Measurements from ENCODE around the gene SLC20A1.
"Not testable (repeated sequence)": the region's sequence is repeated elsewhere in the genome, so short reads cannot be mapped to it uniquely, and the experiment has no call there.

Gene SLC20A1

DNA sequence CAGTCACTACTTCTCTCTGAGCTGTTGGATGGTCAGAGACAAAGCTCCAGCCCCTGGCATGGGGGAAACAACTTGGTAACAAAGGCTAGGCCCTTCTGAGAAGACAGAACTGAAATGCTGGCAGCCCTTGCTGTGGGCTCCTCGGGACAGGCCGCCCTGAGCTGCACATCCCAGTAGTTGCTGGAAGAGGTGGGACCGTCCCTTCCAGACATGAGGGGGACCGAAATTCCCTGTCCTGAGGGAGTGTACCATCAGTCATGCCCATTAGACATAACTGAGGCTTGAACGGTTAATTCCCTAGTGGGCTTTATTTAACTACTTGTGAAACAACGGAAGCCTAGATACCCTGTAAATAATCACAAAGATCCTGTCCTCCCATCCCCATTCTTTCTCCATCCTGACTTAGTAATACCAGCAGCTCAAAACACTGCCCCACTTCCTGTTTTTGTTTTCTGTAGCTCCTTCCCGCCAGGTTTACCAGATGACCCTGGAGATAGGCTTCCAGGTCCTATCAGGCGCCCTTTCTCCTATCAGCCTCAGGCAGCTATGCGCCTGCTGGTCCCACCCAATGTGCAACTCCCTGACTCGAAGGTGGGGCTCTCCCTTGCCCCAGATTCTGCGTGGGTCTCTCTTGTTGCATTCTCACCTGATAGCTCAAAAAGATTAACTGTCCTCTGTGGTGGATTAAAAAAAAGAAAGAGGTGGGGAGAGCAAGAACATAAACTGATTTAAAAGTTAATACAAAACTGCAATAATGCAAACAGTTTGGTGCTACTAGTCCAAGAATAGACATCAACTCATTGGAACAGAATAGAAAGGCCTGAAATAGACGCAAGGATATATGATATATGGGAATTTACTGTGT is 38.0 kb downstream of the SLC20A1 start:
- no peak for DNase-seq (ENCODE audit: low read depth in 2 of 2)

GRCh38 chr2:112684415-112684775 is 38.7 kb downstream of the SLC20A1 start:
- DNase-seq (ENCODE audit: low read depth in 2 of 2), result no peak

GRCh38 chr2:112685271-112685884 is 39.6 kb downstream of the SLC20A1 start:
- DNase-seq (ENCODE audit: low read depth in 2 of 2), result no peak

DNA sequence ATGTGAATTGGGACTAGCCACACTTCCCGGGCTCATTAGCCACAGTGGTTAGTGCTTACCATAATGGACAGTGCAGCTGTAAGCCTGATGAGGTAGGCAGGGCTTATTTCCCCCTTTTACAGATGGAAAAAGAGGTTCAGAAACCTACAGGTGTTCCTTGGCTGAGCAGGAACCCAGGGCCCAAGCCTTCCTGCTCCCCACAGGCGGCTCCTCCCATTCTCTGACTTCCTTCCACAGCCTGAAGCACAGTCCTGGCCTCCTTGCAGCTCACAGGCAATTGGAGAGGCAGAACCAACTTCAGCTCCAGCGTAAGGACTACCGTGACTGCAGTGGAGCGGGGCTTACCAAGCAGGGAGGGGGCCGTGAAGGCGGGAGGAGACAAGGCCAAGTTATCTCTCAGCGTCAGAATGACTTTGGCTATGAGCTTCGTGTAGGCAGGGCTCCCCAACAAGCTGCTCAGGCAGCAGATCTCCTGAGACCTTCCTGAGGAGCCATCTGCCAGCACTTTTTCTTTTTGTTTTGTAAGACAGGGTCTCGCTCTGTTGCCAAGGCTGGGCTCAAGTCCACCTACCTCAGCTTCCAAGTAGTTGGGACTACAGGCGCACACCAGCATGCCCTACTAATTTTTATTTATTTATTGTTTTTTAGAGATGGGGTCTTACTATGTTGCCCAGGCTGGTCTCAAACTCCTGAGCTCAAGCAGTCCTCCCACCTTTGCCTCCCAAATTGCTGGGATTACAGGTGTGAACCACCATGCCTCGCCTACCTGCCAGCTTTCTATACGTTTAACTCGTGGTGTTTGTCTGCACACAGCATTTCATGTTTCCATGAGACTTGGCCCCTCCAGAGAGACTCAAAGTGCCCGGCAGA is 40.8 kb downstream of the SLC20A1 start:
- DNase-seq (ENCODE audit: low read depth in 2 of 2), result no peak

GRCh38 chr2:112687522-112687921 is 41.8 kb downstream of the SLC20A1 start:
- no peak for DNase-seq (ENCODE audit: low read depth in 2 of 2)

DNA sequence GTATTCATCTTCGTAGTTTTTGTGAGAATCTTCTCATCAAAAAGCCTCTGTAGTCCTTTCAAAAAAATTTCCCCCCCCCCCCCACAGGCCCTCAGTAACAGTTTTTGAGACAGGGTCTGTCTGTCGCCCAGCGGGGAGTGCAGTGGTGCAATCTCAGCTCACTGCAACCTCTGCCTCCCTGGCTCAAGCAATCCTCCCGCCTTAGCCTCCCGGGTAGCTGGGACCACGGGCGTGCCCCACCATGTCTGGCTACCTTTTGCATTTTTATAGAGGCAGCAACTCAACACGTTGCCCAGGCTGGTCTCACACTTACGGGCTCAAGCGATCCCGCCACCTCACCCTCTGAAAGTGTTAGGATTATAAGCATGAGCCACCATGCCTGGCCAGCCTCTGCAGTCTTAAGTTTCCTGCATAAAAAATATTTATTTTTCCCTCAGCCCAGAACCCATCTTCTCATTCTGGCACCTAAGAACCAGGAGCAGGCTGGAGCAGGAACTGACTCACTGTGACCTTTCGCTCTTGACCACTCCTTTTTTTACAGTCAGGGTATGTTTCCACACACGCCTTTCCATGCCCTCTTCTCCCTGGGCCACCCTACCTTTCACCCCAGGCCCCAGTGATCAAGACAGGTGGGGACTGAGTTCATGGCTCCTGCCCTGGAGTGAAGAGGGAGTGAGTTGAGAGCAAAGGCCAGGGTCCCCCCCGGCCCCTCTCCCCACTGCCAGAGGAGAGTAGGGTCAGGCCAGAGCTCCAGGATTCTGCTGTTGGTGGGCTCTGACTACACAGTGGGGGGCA is 42.5 kb downstream of the SLC20A1 start:
- no peak for DNase-seq (ENCODE audit: low read depth in 2 of 2)

DNA sequence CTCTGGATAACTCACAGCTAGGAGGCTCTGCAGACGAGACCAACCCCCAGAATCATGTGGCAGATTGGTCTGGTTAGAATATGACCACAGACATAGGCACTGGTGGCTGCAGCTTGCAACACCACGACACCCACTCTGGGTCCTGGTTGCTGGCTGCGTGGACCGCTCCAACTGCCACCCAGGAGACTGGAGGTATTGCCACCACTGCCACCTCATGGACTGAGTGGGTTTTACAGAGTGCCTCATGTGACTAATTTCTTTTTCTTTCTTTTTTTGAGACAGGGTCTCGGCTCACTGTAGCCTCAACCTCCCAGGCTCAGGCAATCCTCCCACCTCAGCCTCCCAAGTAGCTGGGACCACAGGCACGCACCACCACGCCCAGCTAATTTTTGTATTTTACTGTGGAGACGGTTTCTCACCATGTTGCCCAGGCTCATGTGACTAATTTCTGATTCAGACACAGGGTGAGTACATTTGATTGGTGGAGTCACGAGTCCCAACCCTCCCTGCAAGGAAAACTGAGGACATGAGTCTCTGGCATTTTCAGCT is 45.2 kb downstream of the SLC20A1 start:
- peak; percentile 17 to 41 for DNase-seq (ENCODE audit: low read depth in 2 of 2)

DNA sequence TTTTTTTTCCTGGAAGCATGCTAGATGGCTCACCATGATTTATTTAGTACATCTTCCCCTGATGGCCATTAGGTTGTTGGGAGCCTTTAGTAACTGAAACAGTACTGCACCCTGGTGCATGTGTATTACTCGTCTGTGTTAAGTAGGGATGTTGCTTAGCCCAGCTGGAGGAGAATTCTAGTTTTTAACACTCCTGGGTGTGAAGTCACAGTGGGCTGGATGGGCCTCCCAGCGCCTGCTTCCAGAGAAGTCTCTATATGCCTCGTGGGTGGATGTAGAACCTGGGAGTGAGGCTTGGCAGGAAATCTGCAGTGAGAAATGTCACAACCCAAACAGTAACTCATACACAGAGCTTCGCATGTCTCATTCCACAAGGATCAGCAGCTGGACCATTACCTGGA is 46.1 kb downstream of the SLC20A1 start:
- no peak for DNase-seq (ENCODE audit: low read depth in 2 of 2)

DNA sequence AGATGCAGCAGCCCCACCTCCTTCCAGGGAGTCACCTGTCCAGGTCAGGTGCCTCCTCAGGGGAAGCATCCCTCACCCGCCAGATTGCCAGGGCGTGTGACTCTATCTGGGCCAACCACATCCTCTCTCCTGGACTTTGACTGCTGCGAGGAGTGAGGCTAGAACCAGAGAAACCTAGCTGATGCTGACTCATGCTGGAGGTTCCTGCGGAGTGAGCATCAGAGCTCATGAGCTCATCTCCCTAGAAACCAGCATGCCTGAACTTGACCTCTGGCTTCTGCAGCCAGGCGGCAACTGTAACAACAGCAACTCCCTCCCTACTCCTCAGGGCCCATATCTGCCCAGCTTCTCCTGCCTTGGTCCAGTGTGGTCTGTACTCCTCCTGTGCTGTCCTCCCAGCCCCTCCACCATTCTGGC is 46.8 kb downstream of the SLC20A1 start:
- peak in 1 of 2 donors; percentile 34 for DNase-seq (ENCODE audit: low read depth in 2 of 2)

GRCh38 chr2:112692918-112693317 is 47.2 kb downstream of the SLC20A1 start:
- DNase-seq (ENCODE audit: low read depth in 2 of 2), result no peak

DNA sequence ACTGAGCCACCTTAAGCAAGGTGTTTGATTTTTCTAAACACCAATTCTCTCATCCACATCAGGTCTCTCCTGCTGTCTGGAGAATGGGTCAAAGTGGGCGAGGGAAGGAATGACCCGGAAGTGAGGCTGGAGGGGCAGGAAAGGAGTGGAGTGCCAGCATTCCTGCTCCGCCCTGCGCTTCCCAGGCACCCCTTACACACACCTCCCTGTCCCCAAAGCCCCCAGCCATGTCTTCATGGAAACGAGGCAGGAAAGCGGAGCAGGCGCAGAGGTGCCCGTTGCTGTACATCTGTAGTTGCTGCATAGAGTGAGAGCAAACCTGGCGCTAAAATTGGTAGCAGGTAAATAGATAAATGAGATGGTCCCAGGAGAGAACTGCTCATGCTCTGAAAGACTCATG is 47.9 kb downstream of the SLC20A1 start:
- no peak for DNase-seq (ENCODE audit: low read depth in 2 of 2)

- DNase-seq (ENCODE audit: low read depth in 2 of 2), result no peak
These were observed 48.4 kb downstream of the SLC20A1 start for GRCh38 chr2:112694182-112694581.

GRCh38 chr2:112698834-112699515 is 53.2 kb downstream of the SLC20A1 start:
- DNase-seq (ENCODE audit: low read depth in 2 of 2), result no peak

DNA sequence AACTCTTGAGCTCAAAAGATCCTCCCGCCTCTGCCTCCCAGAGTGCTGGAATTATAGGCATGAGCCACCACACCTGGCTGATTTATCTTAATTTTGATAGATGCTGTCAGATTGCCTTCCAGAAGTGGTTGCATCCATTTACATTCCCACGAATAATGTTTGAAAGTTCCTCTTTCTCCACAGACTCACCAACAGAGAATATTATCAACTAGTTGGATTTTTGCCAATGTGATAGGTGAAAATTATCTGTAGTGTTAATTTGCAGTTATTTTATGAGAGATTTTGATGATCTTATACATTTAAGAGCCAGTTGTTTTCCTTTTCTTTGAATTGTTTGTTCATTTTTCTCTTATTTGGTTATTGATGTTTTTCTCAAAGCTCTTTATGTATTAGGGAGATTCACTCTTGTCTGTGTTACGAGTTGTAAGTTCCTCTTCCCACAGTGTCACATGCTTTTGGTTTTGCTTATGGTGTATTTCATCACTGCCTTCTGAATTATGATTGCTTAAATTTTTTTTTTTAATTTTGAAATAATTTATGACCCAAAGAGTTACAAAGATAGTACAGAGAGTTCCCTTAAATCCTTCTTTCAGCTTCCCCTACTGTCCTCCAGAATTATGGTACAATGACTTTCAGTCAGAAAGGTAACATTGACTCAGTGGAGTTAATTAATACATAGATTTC is 54.4 kb downstream of the SLC20A1 start:
- no peak for DNase-seq (ENCODE audit: low read depth in 2 of 2)

DNA sequence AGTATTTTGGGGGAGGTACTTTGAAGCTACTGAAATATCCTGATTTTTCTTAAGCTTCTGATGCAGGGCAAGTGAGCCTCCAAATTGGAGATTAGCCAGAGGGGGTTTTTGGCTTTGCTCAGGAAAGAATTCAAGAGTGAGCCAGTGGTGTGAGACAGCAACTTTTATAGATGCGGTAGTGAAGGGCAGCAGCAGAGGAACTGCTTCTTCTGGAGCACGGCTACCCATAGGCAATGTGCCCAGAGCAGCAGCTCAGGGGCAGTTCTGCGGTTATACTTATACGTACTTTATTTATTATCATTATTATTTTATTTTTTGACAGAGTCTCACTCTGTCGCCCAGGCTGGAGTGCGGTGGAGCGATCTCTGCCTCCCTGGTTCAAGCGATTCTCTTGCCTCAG is 55.3 kb downstream of the SLC20A1 start:
- DNase-seq (ENCODE audit: low read depth in 2 of 2), result no peak

DNA sequence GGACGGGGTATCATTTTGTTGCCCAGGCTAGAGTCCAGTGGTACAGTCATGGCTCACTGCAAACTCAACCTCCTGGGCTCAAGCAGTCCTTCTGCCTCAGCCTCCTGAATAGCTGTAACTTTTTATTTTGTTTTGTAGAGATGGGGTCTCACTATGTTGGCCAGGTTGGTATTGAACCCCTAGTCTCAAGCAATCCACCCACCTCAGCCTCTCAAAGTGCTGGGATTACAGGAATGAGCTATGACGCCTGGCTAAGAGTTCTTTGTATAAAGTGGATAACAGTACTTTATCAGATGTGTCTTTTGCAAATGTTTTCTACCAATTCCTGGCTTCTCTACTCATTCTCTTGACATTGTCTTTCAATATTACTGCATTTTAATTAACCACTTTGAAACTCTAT is 57.9 kb downstream of the SLC20A1 start:
- DNase-seq (ENCODE audit: low read depth in 2 of 2), result no peak

DNA sequence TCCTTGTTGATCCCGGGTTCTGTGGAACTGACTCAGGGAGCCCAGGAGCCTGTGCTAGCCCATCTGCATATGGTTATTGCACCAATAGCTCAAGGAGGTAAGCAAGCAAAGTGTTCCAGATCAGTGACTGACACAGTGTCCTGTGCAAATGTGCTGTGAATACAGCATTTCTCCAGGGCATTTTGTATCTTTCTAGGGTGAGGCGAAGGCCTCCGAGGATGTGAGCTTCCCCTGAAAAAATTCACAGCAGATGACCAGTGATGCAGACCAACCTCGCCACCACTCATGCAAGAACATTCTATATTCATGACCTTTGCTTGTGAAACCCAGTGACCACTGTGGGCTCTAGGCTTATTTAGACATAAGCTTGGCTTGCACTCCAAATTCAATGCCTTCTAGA is 59.8 kb downstream of the SLC20A1 start:
- DNase-seq (ENCODE audit: low read depth in 2 of 2), result no peak

- DNase-seq (ENCODE audit: low read depth in 2 of 2), result peak in 1 of 2 donors; percentile 44
These were observed 60.5 kb downstream of the SLC20A1 start for GRCh38 chr2:112706170-112706664.

DNA sequence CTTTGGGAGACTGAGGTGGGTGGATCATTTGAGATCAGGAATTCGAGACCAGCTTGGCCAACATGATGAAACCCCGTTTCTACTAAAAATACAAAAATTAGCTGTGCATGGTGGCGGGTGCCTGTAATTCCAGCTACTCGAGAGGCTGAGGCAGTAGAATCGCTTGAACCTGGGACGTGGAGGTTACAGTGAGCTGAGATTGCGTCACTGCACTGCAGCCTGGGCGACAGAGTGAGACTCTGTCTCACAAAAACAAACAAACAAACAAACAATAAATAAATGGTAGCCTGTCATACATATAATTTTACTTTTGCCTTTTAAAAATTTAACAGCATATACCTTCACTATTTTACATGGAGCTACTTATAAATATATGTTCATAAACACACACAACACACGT is 61.2 kb downstream of the SLC20A1 start:
- DNase-seq (ENCODE audit: low read depth in 2 of 2), result not testable (repeated sequence)

DNA sequence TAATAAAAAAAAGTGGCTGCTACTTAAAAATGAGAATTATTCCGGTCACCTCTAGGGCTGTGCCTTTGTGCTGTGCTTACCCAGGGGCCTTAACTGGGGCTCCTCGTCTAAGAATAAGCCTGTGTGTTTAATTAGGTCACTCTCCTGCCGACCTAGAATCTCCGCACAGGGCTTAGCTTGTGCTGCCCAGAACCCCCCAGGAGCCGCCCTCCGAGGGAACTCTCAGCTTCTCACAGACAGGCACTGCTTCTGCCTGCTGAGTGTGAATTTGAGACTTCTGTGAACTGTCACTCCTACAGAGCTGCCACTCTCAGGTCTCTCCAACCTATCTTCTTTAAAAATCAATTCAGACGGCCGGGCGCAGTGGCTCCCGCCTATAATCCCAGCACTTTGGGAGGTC is 63.2 kb downstream of the SLC20A1 start:
- DNase-seq (ENCODE audit: low read depth in 2 of 2), result no peak

All from stimulated activated CD8-positive, alpha-beta memory T cell treated with anti-CD3 and anti-CD28 coated beads, Interleukin-15, amount 100 ng/mL, for 4 hours (primary cell).